IMR-90 (cell line): Measurements from ENCODE around the gene TXNDC11. TPM values are rescaled to one million over a fixed set of nuclear protein-coding genes. Genes with fewer than 3 reads are reported as not detected.

Experiments used
- ATAC-seq: fragments of 200-7000 bp; cut with Tn5 transposase; 2 replicates; pipeline ENCODE4 v1.9.1; 2020; ENCODE audit warnings: low read depth, mild to moderate bottlenecking, moderate library complexity
- BruUV-seq: library from RNA; stranded (reverse); fragments of 400-500 nt; replicated peaks from 2 replicates; lab custom pipeline; 2021; lab: Mats Ljungman, UMichigan
- CTCF ChIA-PET: fragments of 300-600 bp; formaldehyde crosslinking; extraction: SDS; loops from one replicate; lab custom pipeline; 2021; ENCODE audit warnings: antibody characterized with exemption; lab: Yijun Ruan, JAX
- POLR2A ChIA-PET: fragments of 300-600 bp; sonication (Branson Sonifier 250); formaldehyde crosslinking; loops from one replicate; lab custom pipeline; 2022; ENCODE audit warnings: antibody characterized with exemption; ENCODE audit not compliant: unreplicated experiment; lab: Charles Lee
- DNase-seq: peaks from one replicate; pipeline ENCODE4 v3.0.0; 2013
- H2AFZ ChIP-seq: replicated peaks from 2 replicates; pipeline ENCODE3; 2013; ENCODE audit warnings: low read length, mild to moderate bottlenecking; ENCODE audit not compliant: poor library complexity
- H2AK5ac ChIP-seq: 2 replicates; pipeline ENCODE4 v1.6.1; 2013; ENCODE audit warnings: low read depth, low read length, inconsistent platforms
- H2AK9ac ChIP-seq: replicated peaks from 2 replicates; pipeline ENCODE3; 2013; ENCODE audit warnings: mild to moderate bottlenecking, low read depth, low read length, moderate library complexity; ENCODE audit not compliant: poor library complexity
- H2BK120ac ChIP-seq: 2 replicates; pipeline ENCODE4 v1.6.1; 2013; ENCODE audit warnings: low read depth, low read length, inconsistent platforms
- H2BK15ac ChIP-seq: 3 replicates; pipeline ENCODE4 v1.6.1; 2013; ENCODE audit warnings: low read depth, low read length, inconsistent platforms
- H2BK20ac ChIP-seq: 2 replicates; pipeline ENCODE4 v1.6.1; 2013; ENCODE audit warnings: low read depth, mild to moderate bottlenecking, inconsistent platforms, low read length, moderate library complexity
- H2BK5ac ChIP-seq: 2 replicates; pipeline ENCODE4 v1.6.1; 2013; ENCODE audit warnings: mild to moderate bottlenecking, low read depth, low read length, inconsistent platforms; ENCODE audit not compliant: poor library complexity, severe bottlenecking
- H3K14ac ChIP-seq: replicated peaks from 2 replicates; pipeline ENCODE4 v1.6.1; 2013; ENCODE audit warnings: low read depth, low read length, inconsistent platforms
- H3K18ac ChIP-seq: 2 replicates; pipeline ENCODE4 v1.6.1; 2013; ENCODE audit warnings: low read depth, low read length, control low read depth
- H3K23ac ChIP-seq: 2 replicates; pipeline ENCODE4 v1.6.1; 2013; ENCODE audit warnings: low read depth, low read length, inconsistent platforms
- H3K27ac ChIP-seq: 2 replicates; pipeline ENCODE4 v1.5.1; 2013; ENCODE audit warnings: mild to moderate bottlenecking, control low read depth, low read length; ENCODE audit not compliant: insufficient read depth
- H3K27me3 ChIP-seq: 2 replicates; pipeline ENCODE4 v1.6.1; 2013; ENCODE audit warnings: low read length; ENCODE audit not compliant: control insufficient read depth, insufficient read depth
- H3K36me3 ChIP-seq: 2 replicates; pipeline ENCODE4 v1.6.1; 2013; ENCODE audit warnings: low read length, mixed read lengths; ENCODE audit not compliant: control insufficient read depth, insufficient read depth
- H3K4ac ChIP-seq: 2 replicates; pipeline ENCODE4 v1.6.1; 2013; ENCODE audit warnings: low read depth, low read length, inconsistent platforms
- H3K4me1 ChIP-seq: 2 replicates; pipeline ENCODE4 v1.6.1; 2013; ENCODE audit warnings: low read length, mixed read lengths; ENCODE audit not compliant: control insufficient read depth, insufficient read depth
- H3K4me2 ChIP-seq: 2 replicates; pipeline ENCODE4 v1.6.1; 2013; ENCODE audit warnings: low read depth, mild to moderate bottlenecking, control low read depth, low read length, moderate library complexity
- H3K4me3 ChIP-seq: 2 replicates; pipeline ENCODE4 v1.5.1; 2013; ENCODE audit warnings: low read depth, mild to moderate bottlenecking, control low read depth, low read length, moderate library complexity; ENCODE audit not compliant: insufficient read depth
- H3K56ac ChIP-seq: 2 replicates; pipeline ENCODE4 v1.6.1; 2013; ENCODE audit warnings: low read length, inconsistent platforms; ENCODE audit not compliant: insufficient read depth; ENCODE audit errors: extremely low read depth
- H3K79me1 ChIP-seq, 2 experiments: 2 replicates each; pipeline ENCODE4 v1.6.1; 2013; ENCODE audit warnings: low read length in 2 of 2, inconsistent platforms in 1 of 2, low read depth in 1 of 2
- H3K9ac ChIP-seq: 2 replicates; pipeline ENCODE4 v1.6.1; 2013; ENCODE audit warnings: low read depth, low read length, control low read depth
- H3K9me1 ChIP-seq: 2 replicates; pipeline ENCODE4 v1.6.1; 2013; ENCODE audit warnings: low read length, inconsistent platforms; ENCODE audit not compliant: insufficient read depth
- H3K9me3 ChIP-seq: 2 replicates; pipeline ENCODE4 v1.6.1; 2013; ENCODE audit warnings: low read length; ENCODE audit not compliant: control insufficient read depth, insufficient read depth
- H4K20me1 ChIP-seq: 2 replicates; pipeline ENCODE4 v1.6.1; 2013; ENCODE audit warnings: low read length, inconsistent platforms; ENCODE audit not compliant: insufficient read depth
- H4K5ac ChIP-seq: 2 replicates; pipeline ENCODE4 v1.6.1; 2013; ENCODE audit warnings: mild to moderate bottlenecking, low read depth, low read length, control low read depth
- H4K8ac ChIP-seq, 2 experiments: 2 replicates each; pipeline ENCODE4 v1.6.1; 2013; ENCODE audit warnings: low read depth in 2 of 2, low read length in 2 of 2, control low read depth in 1 of 2, inconsistent platforms in 1 of 2
- H4K91ac ChIP-seq: 2 replicates; pipeline ENCODE4 v1.6.1; 2013; ENCODE audit warnings: low read depth, low read length, inconsistent platforms; ENCODE audit not compliant: insufficient read depth
- BHLHE40 ChIP-seq: fragments of 150-350 bp; IDR thresholded peaks from 2 replicates; pipeline ENCODE4 v1.6.1; 2016; ENCODE audit warnings: mild to moderate bottlenecking, low read depth, low read length
- CEBPB ChIP-seq: IDR thresholded peaks from 2 replicates; pipeline ENCODE4 v1.6.1; 2012; ENCODE audit warnings: low read depth, low read length, improper control_type of control experiment
- CHD1 ChIP-seq: IDR thresholded peaks from 2 replicates; pipeline ENCODE4 v1.6.1; 2012; ENCODE audit warnings: low read depth, low read length, improper control_type of control experiment
- FOS ChIP-seq: fragments of 150-350 bp; IDR thresholded peaks from 2 replicates; pipeline ENCODE4 v1.6.1; 2016; ENCODE audit warnings: low read depth, low read length
- MAFK ChIP-seq: IDR thresholded peaks from 2 replicates; pipeline ENCODE4 v1.6.1; 2012; ENCODE audit warnings: low read depth, low read length, improper control_type of control experiment
- MAZ ChIP-seq: IDR thresholded peaks from 2 replicates; pipeline ENCODE4 v1.6.1; 2012; ENCODE audit warnings: low read depth, mild to moderate bottlenecking, low read length, improper control_type of control experiment, moderate library complexity, borderline replicate concordance
- MXI1 ChIP-seq: IDR thresholded peaks from 2 replicates; pipeline ENCODE4 v1.6.1; 2012; ENCODE audit warnings: low read depth, mild to moderate bottlenecking, low read length, moderate library complexity, borderline replicate concordance
- NFE2L2 ChIP-seq: fragments of 150-350 bp; IDR thresholded peaks from 2 replicates; pipeline ENCODE4 v1.6.1; 2016; ENCODE audit warnings: low read depth, mild to moderate bottlenecking, low read length
- POLR2A ChIP-seq: IDR thresholded peaks from 2 replicates; pipeline ENCODE4 v1.6.1; 2012; ENCODE audit warnings: mild to moderate bottlenecking, low read depth, low read length
- RAD21 ChIP-seq: IDR thresholded peaks from 2 replicates; pipeline ENCODE4 v1.6.1; 2012; ENCODE audit warnings: low read length, improper control_type of control experiment
- RCOR1 ChIP-seq: IDR thresholded peaks from 2 replicates; pipeline ENCODE4 v1.6.1; 2012; ENCODE audit warnings: mild to moderate bottlenecking, low read length, improper control_type of control experiment; ENCODE audit not compliant: insufficient replicate concordance
- RFX5 ChIP-seq: IDR thresholded peaks from 2 replicates; pipeline ENCODE4 v1.8.0; 2012; ENCODE audit warnings: low read depth, mild to moderate bottlenecking, low read length, moderate library complexity
- SMC3 ChIP-seq: fragments of 150-350 bp; IDR thresholded peaks from 2 replicates; pipeline ENCODE4 v1.6.1; 2016; ENCODE audit warnings: low read depth, mild to moderate bottlenecking, antibody characterized with exemption, low read length, moderate library complexity
- WGBS, 2 experiments: methylation state at CpG; one replicate each; pipeline versions ENCODE4 v1.1.5 to v1.1.7; 2013; ENCODE audit warnings: missing lambda C conversion rate in 2 of 2; ENCODE audit not compliant: insufficient read length in 1 of 2; ENCODE audit errors: extremely low coverage in 2 of 2; 5-methylcytosine and 5-hydroxymethylcytosine counted together
- dilution Hi-C: fragments of 300-500 bp; cut with HindIII; formaldehyde crosslinking; loops from one replicate; pipeline ENCODE4 v1.14.3; 2018; ENCODE audit warnings: low sequenced_read_pairs; ENCODE audit not compliant: unreplicated experiment
- in situ Hi-C: fragments of 300-500 bp; cut with MboI; formaldehyde crosslinking; loops from 3 replicates; pipeline ENCODE4 v1.14.3; 2019; ENCODE audit warnings: low sequenced_read_pairs, inconsistent platforms, mixed read lengths
- intact Hi-C: fragments of 100-400 bp; cut with micrococcal nuclease; formaldehyde crosslinking; loops from 2 replicates; pipeline ENCODE4 v1.10.0; 2022
- polyA plus RNA-seq, 3 experiments: library from polyadenylated mRNA; depleted of rRNA; stranded (reverse); fragments of >200 nt; gene quantifications; 2 replicates each; pipeline ENCODE4 v1.2.3, GENCODE V29; 2012; ENCODE audit warnings: low replicate concordance in 1 of 3
- total RNA-seq: library from RNA; depleted of rRNA; stranded (reverse); fragments of >200 nt; gene quantifications from 2 replicates; pipeline ENCODE4 v1.2.3, GENCODE V29; 2012
- TF ChIP-seq, protein P1 (sequence below): conservative IDR thresholded peaks from 2 replicates; pipeline ENCODE4 v1.5.1; 2012; ENCODE audit warnings: mild to moderate bottlenecking, low read depth, low read length, improper control_type of control experiment
- TF ChIP-seq, protein P2 (sequence below): fragments of 150-350 bp; IDR thresholded peaks from 2 replicates; pipeline ENCODE4 v1.6.1; 2016; ENCODE audit warnings: low read depth, mild to moderate bottlenecking, low read length, moderate library complexity, borderline replicate concordance
- TF ChIP-seq, protein P3 (sequence below): fragments of 150-350 bp; IDR thresholded peaks from 2 replicates; pipeline ENCODE4 v1.6.1; 2017; ENCODE audit warnings: mild to moderate bottlenecking, antibody characterized with exemption, low read length, low read depth

The TXNDC11 gene
- total and polyA plus RNA-seq, 2 of the 4 experiments (the other 2 are of a cell fraction): 25.3 to 42.9 TPM

DNA sequence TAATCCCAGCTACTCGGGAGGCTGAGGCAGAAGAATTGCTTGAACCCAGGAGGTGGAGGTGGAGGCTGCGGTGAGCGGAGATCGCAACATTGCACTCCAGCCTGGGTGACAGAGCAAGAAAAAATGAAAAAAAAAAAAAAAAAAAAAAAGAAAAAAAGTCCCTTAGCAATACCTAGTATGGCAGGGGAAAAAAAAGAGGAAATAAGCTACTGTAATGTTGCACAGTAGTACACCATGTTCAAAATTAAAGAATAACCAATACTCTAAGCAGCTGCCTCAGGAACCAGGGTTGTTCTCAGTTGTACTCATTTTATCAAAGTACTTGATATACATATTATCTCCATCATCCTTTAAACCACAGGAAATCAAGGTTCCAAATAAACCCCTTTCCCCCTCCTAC is 17.3 kb upstream of the TXNDC11 start:
- Histone ChIP-seq H4K20me1 (peaks cover 3% of the 10 kb centered on the region; the same call in 1 of the 2 replicates), H4K5ac (no peak overlapping the region), H2BK120ac (no peak overlapping the region), H3K27me3 (no peaks in the 10 kb centered on the region), H3K9me3 (no peaks in the 10 kb centered on the region), H3K79me1 (peaks cover 20 to 51% of the 10 kb centered on the region in 2 experiments), H4K8ac (no peak overlapping the region), H2BK20ac (no peak overlapping the region), H2BK5ac (no peak overlapping the region), H3K4me1 (peaks cover 5% of the 10 kb centered on the region), H2AK5ac (no peak overlapping the region), H2AFZ (no peak overlapping the region), H3K18ac (no peak overlapping the region), H3K56ac (no peak overlapping the region), H4K91ac (no peak overlapping the region), H3K27ac (no peak overlapping the region), H3K14ac (no peak overlapping the region), H3K23ac (no peak overlapping the region), H3K4me3 (no peak overlapping the region), H2BK15ac (no peak overlapping the region), H3K9ac (no peak overlapping the region), H3K36me3 (peaks cover 53% of the 10 kb centered on the region), H3K4me2 (no peak overlapping the region), H2AK9ac (no peak overlapping the region), H3K4ac (no peak overlapping the region), H3K9me1 (peaks cover 5% of the 10 kb centered on the region; the same call in 1 of the 2 replicates)
- in situ Hi-C loops (no loop called here), intact Hi-C loops (no loop called here), dilution Hi-C loops (no loop called here)
- no TSS peak for BruUV-seq
- TF ChIP-seq BHLHE40 (no peak), MAFK (no peak), NFE2L2 (no peak), CHD1 (no peak), RAD21 (no peak), MAZ (no peak), MXI1 (no peak), SMC3 (no peak), POLR2A (no peak), RCOR1 (no peak), FOS (no peak), CEBPB (no peak), RFX5 (no peak)
- TF ChIP-seq, protein P1, sequence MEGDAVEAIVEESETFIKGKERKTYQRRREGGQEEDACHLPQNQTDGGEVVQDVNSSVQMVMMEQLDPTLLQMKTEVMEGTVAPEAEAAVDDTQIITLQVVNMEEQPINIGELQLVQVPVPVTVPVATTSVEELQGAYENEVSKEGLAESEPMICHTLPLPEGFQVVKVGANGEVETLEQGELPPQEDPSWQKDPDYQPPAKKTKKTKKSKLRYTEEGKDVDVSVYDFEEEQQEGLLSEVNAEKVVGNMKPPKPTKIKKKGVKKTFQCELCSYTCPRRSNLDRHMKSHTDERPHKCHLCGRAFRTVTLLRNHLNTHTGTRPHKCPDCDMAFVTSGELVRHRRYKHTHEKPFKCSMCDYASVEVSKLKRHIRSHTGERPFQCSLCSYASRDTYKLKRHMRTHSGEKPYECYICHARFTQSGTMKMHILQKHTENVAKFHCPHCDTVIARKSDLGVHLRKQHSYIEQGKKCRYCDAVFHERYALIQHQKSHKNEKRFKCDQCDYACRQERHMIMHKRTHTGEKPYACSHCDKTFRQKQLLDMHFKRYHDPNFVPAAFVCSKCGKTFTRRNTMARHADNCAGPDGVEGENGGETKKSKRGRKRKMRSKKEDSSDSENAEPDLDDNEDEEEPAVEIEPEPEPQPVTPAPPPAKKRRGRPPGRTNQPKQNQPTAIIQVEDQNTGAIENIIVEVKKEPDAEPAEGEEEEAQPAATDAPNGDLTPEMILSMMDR: no peak
- TF ChIP-seq, protein P2, sequence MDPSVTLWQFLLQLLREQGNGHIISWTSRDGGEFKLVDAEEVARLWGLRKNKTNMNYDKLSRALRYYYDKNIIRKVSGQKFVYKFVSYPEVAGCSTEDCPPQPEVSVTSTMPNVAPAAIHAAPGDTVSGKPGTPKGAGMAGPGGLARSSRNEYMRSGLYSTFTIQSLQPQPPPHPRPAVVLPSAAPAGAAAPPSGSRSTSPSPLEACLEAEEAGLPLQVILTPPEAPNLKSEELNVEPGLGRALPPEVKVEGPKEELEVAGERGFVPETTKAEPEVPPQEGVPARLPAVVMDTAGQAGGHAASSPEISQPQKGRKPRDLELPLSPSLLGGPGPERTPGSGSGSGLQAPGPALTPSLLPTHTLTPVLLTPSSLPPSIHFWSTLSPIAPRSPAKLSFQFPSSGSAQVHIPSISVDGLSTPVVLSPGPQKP: no peak
- TF ChIP-seq, protein P3, sequence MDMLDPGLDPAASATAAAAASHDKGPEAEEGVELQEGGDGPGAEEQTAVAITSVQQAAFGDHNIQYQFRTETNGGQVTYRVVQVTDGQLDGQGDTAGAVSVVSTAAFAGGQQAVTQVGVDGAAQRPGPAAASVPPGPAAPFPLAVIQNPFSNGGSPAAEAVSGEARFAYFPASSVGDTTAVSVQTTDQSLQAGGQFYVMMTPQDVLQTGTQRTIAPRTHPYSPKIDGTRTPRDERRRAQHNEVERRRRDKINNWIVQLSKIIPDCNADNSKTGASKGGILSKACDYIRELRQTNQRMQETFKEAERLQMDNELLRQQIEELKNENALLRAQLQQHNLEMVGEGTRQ: no peak
- ChIA-PET CTCF (no interaction called here), POLR2A (no interaction called here)
- no CpG with 5 or more reads among the region's 4 CpGs for WGBS, 2 experiments
- DNase-seq (no peak), ATAC-seq (no peak)
